KMS-11 (cell line): ENCODE results near the gene WDR90.

Experiments
- H2AFZ ChIP-seq: fragments of 200-600 bp; sonication (generic); 2 replicates; pipeline ENCODE4 v1.6.1; 2016; ENCODE audit warnings: antibody characterized with exemption, mixed run types, low read depth
- H3K27ac ChIP-seq: fragments of 200-600 bp; sonication (generic); 2 replicates; pipeline ENCODE4 v1.6.1; 2016; ENCODE audit warnings: mild to moderate bottlenecking, mixed run types
- H3K27me3 ChIP-seq: fragments of 200-600 bp; sonication (generic); 2 replicates; pipeline ENCODE4 v1.6.1; 2017; ENCODE audit warnings: mild to moderate bottlenecking, low read depth, mixed run types, moderate library complexity; ENCODE audit not compliant: insufficient read depth
- H3K36me3 ChIP-seq: fragments of 200-600 bp; sonication (generic); 2 replicates; pipeline ENCODE4 v1.6.1; 2017; ENCODE audit warnings: mild to moderate bottlenecking, mixed run types; ENCODE audit not compliant: insufficient read depth
- H3K4me1 ChIP-seq: fragments of 200-600 bp; sonication (generic); 2 replicates; pipeline ENCODE4 v1.6.1; 2016; ENCODE audit warnings: mild to moderate bottlenecking, low read depth, mixed run types; ENCODE audit not compliant: poor library complexity, severe bottlenecking
- H3K4me2 ChIP-seq: fragments of 200-600 bp; sonication (generic); 2 replicates; pipeline ENCODE4 v1.7.0; 2016; ENCODE audit warnings: mild to moderate bottlenecking, mixed run types
- H3K4me3 ChIP-seq: fragments of 200-600 bp; sonication (generic); IDR thresholded peaks from 2 replicates; pipeline ENCODE4 v1.6.1; 2017; ENCODE audit warnings: low read depth, low read length, mixed read lengths; ENCODE audit not compliant: insufficient read depth
- H3K79me2 ChIP-seq: fragments of 200-600 bp; sonication (generic); 2 replicates; pipeline ENCODE4 v1.6.1; 2016; ENCODE audit warnings: low read depth, mixed run types; ENCODE audit not compliant: insufficient read depth
- H3K9ac ChIP-seq: fragments of 200-600 bp; sonication (generic); 2 replicates; pipeline ENCODE4 v1.6.1; 2016; ENCODE audit warnings: mild to moderate bottlenecking, mixed run types
- H4K20me1 ChIP-seq: fragments of 200-600 bp; sonication (generic); 2 replicates; pipeline ENCODE4 v1.6.1; 2016; ENCODE audit warnings: mild to moderate bottlenecking, mixed run types; ENCODE audit not compliant: insufficient read depth
- TF ChIP-seq, protein P1 (sequence below): fragments of 200-600 bp; sonication (generic); conservative IDR thresholded peaks from 2 replicates; pipeline ENCODE4 v1.6.1; 2017; ENCODE audit warnings: low read depth, mild to moderate bottlenecking, antibody characterized with exemption, low read length, moderate library complexity, mixed read lengths

WDR90 gene

GRCh38 chr16:675884-676564 is 26.9 kb downstream of the WDR90 start:
- H2AFZ ChIP-seq: no peak overlapping the region
- H3K27me3 ChIP-seq: no peaks in the 10 kb centered on the region
- no peaks in the 10 kb centered on the region for H4K20me1 ChIP-seq
- H3K79me2 ChIP-seq: peaks cover 6% of the 10 kb centered on the region
- H3K27ac ChIP-seq: no peak overlapping the region
- peaks cover 3% of the 10 kb centered on the region; the same call in 1 of the 2 replicates for H3K36me3 ChIP-seq
- H3K4me3 ChIP-seq: no peak overlapping the region
- H3K9ac ChIP-seq: no peak overlapping the region
- TF ChIP-seq, protein P1, sequence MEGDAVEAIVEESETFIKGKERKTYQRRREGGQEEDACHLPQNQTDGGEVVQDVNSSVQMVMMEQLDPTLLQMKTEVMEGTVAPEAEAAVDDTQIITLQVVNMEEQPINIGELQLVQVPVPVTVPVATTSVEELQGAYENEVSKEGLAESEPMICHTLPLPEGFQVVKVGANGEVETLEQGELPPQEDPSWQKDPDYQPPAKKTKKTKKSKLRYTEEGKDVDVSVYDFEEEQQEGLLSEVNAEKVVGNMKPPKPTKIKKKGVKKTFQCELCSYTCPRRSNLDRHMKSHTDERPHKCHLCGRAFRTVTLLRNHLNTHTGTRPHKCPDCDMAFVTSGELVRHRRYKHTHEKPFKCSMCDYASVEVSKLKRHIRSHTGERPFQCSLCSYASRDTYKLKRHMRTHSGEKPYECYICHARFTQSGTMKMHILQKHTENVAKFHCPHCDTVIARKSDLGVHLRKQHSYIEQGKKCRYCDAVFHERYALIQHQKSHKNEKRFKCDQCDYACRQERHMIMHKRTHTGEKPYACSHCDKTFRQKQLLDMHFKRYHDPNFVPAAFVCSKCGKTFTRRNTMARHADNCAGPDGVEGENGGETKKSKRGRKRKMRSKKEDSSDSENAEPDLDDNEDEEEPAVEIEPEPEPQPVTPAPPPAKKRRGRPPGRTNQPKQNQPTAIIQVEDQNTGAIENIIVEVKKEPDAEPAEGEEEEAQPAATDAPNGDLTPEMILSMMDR: no peak
- no peak overlapping the region for H3K4me2 ChIP-seq
- no peaks in the 10 kb centered on the region for H3K4me1 ChIP-seq

DNA sequence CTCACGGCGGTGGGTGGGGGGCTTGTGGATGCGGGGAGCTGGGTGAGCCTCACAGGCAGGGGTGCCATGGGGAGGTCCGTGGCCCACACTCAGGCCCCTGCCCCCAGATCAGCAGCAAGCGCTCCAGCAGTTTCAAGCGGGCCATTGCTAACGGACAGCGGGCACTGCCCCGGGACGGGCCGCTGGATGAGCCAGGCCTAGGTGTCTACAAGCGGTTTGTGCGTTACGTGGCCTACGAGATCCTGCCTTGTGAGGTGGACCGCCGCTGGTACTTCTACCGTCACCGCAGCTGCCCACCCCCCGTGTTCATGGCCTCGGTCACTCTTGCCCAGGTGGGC is 27.4 kb downstream of the WDR90 start:
- Histone ChIP-seq H3K27ac (no peak overlapping the region), H4K20me1 (no peaks in the 10 kb centered on the region), H3K79me2 (peaks cover 11% of the 10 kb centered on the region), H3K27me3 (no peaks in the 10 kb centered on the region), H3K9ac (no peak overlapping the region), H3K4me1 (no peaks in the 10 kb centered on the region), H2AFZ (no peak overlapping the region), H3K4me3 (no peak overlapping the region), H3K36me3 (peaks cover 3% of the 10 kb centered on the region; the same call in 1 of the 2 replicates), H3K4me2 (no peak overlapping the region)
- TF ChIP-seq, protein P1: no peak

- H3K27me3 ChIP-seq: no peaks in the 10 kb centered on the region
- H3K4me2 ChIP-seq: no peak overlapping the region
- no peaks in the 10 kb centered on the region for H3K4me1 ChIP-seq
- H3K4me3 ChIP-seq: no peak overlapping the region
- H3K27ac ChIP-seq: no peak overlapping the region
- H3K79me2 ChIP-seq: peaks cover 14% of the 10 kb centered on the region
- TF ChIP-seq, protein P1: no peak
- no peak overlapping the region for H2AFZ ChIP-seq
- H3K9ac ChIP-seq: no peak overlapping the region
- H4K20me1 ChIP-seq: no peaks in the 10 kb centered on the region
- peaks cover 3% of the 10 kb centered on the region; the same call in 1 of the 2 replicates for H3K36me3 ChIP-seq
Measured at GRCh38 chr16:676913-677312, 27.7 kb downstream of the WDR90 start.

GRCh38 chr16:677316-678190 is 28.4 kb downstream of the WDR90 start:
- Histone ChIP-seq H2AFZ (no peak overlapping the region), H3K4me1 (no peaks in the 10 kb centered on the region), H3K9ac (no peak overlapping the region), H3K27ac (no peak overlapping the region), H3K4me3 (no peak overlapping the region), H4K20me1 (no peaks in the 10 kb centered on the region), H3K27me3 (no peaks in the 10 kb centered on the region), H3K36me3 (peaks cover 3% of the 10 kb centered on the region; the same call in 1 of the 2 replicates), H3K4me2 (no peak overlapping the region), H3K79me2 (peaks cover 18% of the 10 kb centered on the region)
- TF ChIP-seq, protein P1: no peak
